ENCODE results near the gene KCND3.

KCND3 gene

GRCh38 chr1:112002514-112002913 is 13.0 kb upstream of the KCND3 start:
- no peak for TF ChIP-seq CTCF (conservative IDR thresholded peaks at IDR 0.05; ENCODE audit: low read length)
- no peak for DNase-seq (ENCODE audit: low read depth)
- H3K4me3 ChIP-seq (ENCODE audit: low read length): no peak overlapping the region

- TF ChIP-seq CTCF (conservative IDR thresholded peaks at IDR 0.05; ENCODE audit: low read length): no peak
- DNase-seq (ENCODE audit: low read depth): no peak
- H3K4me3 ChIP-seq (ENCODE audit: low read length): no peak overlapping the region
These were observed 12.0 kb upstream of the KCND3 start for GRCh38 chr1:112001436-112001835.

GRCh38 chr1:112000048-112000447 is 10.6 kb upstream of the KCND3 start:
- DNase-seq (ENCODE audit: low read depth): no peak
- no peak for TF ChIP-seq CTCF (conservative IDR thresholded peaks at IDR 0.05; ENCODE audit: low read length)
- no peak overlapping the region for H3K4me3 ChIP-seq (ENCODE audit: low read length)

- no peak for DNase-seq (ENCODE audit: low read depth)
- no peak overlapping the region for H3K4me3 ChIP-seq (ENCODE audit: low read length)
- no peak for TF ChIP-seq CTCF (conservative IDR thresholded peaks at IDR 0.05; ENCODE audit: low read length)
These were observed 8.9 kb upstream of the KCND3 start for GRCh38 chr1:111998332-111998731.

GRCh38 chr1:111992476-111992875 is 3.0 kb upstream of the KCND3 start:
- DNase-seq (ENCODE audit: low read depth): no peak
- no peak overlapping the region for H3K4me3 ChIP-seq (ENCODE audit: low read length)
- TF ChIP-seq CTCF (conservative IDR thresholded peaks at IDR 0.05; ENCODE audit: low read length): no peak

- peak overlapping the region; percentile 58 for H3K4me3 ChIP-seq (ENCODE audit: low read length)
- peak; percentile 42 for DNase-seq (ENCODE audit: low read depth)
- TF ChIP-seq CTCF (conservative IDR thresholded peaks at IDR 0.05; ENCODE audit: low read length): peak; percentile 30; the same call in 1 of the 2 replicates
These were observed 1.6 kb upstream of the KCND3 start for GRCh38 chr1:111990878-111991718.

All from AG10803 (cell line).